Activated CD8-positive, alpha-beta memory T cell treated with anti-CD3 and anti-CD28 coated beads, Interleukin-2, amount 50 U/mL, for 1 hour (primary cell): ENCODE measurements around the gene SMCO1.
A peak's percentile ranks its signal among the peaks of the same experiment; 100 is the strongest.
"Not testable (repeated sequence)": the region's sequence is repeated elsewhere in the genome, so short reads cannot be mapped to it uniquely, and the experiment has no call there.

Experiments used
- DNase-seq: peaks from one replicate; pipeline ENCODE4 v3.0.0-alpha.2; 2020; ENCODE audit errors: extremely low read depth

SMCO1 gene

GRCh38 chr3:196521291-196521690, 6.1 kb upstream of the SMCO1 start:
- not testable (repeated sequence) for DNase-seq

GRCh38 chr3:196519718-196520082, 4.6 kb upstream of the SMCO1 start:
- no peak for DNase-seq

DNA sequence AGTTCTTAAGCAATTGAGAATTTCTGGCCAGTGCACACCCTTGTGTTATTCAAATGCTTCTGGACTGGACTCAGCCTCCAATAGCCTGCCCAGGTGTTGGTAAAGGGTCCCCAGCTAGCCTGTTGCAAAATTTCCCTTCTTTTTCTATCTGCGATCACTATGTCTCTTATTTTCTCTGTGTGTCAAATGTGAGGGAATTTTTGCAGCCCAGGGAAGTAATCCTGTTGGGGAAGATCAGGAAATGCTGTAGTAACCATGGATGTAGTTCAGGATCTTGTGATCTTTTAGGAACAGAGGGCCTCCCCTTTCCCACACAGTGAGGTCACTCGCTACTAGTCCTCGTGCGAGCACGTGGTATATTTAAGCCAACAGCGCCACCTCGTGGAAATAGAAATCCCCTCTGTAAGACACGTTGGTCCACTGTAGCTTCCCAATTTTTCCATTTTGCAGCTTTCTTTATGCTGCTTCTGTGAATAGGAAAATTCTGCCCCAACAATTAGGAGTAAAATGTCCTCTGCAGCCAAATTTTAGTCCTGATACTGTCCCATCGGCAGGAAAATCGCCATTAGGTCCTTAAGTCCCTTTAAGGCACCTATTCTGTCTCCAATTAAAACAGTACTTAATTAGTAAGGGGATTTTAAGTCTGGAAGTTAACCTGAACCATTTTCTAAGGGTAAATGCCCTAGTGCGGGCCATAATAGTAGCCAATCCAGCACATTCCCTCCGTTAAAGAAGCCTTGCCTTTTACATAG, 4.0 kb upstream of the SMCO1 start:
- DNase-seq = no peak

DNA sequence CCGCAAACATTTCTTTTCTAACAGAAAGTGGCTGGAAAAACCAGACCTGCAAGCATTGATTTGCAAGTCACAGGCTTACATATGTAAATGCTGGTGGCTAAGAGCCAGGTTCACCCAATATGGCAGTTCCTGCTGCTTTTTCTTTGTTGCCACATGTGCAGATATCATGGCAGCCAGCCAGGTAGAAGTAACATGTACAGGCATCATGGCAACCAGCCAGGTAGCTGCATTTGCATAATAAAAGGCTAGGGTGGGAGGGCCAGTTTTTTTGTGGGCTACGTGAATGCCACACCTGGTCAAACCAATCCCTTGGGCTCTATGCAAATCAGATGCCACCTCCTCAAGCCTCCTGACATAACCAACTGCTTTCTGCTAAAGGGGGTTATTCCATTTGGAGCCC, 2.8 kb upstream of the SMCO1 start:
- DNase-seq = no peak

- no peak for DNase-seq
These were observed 2.1 kb upstream of the SMCO1 start for GRCh38 chr3:196517162-196517800.

- DNase-seq = no peak
These were observed 813 bp downstream of the SMCO1 start for GRCh38 chr3:196514350-196514716.

- no peak for DNase-seq
These were observed 1.3 kb downstream of the SMCO1 start for GRCh38 chr3:196513697-196514349.

GRCh38 chr3:196511646-196512425, 3.3 kb downstream of the SMCO1 start:
- DNase-seq = not testable (repeated sequence)

DNA sequence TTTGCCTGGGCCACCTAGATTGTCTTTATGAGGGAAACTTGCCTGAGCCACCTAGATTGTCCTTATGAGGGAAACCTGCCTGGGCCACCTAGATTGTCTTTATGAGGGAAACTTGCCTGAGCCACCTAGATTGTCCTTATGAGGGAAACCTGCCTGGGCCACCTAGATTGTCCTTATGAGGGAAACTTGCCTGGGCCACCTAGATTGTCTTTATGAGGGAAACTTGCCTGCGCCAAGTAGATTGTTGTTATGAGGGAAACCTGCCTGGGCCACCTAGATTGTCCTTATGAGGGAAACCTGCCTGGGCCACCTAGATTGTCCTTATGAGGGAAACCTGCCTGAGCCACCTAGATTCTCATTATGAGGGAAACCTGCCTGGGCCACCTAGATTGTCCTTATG, 4.0 kb downstream of the SMCO1 start:
- DNase-seq = not testable (repeated sequence)

- no peak for DNase-seq
These were observed 8.5 kb downstream of the SMCO1 start for GRCh38 chr3:196506687-196507086.

DNA sequence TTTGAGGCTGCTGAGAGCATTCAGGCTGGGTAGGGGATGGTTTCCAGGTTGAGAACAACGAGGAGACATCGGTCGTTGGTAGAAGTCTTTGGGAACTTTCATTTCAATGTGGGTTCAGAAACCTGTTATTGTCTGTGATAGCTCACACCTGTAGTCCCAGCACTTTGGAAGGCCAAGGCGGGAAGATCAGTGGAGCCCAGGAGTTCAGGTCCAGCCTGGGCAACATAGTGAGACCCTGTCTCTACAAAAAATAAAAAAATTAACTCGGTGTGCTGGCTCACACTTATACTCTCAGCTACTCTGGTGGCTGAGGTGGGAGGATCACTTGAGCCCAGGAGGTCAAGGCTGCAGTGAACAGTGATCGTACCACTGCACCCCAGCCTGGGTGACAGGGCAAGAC, 10.6 kb downstream of the SMCO1 start:
- DNase-seq = no peak

DNA sequence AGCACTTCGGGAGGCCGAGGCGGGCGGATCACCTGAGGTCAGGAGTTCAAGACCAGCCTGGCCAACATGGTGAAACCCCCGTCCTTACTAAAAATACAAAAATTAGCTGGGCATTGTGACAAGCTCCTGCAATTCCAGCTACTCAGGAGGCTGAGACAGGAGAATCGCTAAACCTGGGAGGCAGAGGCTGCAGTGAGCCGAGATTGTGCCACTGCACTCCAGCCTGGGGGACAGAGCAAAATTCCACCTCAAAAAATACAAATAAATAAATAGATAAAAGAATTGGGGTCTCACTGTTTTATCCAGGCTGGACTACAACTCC, 11.1 kb downstream of the SMCO1 start:
- not testable (repeated sequence) for DNase-seq

DNA sequence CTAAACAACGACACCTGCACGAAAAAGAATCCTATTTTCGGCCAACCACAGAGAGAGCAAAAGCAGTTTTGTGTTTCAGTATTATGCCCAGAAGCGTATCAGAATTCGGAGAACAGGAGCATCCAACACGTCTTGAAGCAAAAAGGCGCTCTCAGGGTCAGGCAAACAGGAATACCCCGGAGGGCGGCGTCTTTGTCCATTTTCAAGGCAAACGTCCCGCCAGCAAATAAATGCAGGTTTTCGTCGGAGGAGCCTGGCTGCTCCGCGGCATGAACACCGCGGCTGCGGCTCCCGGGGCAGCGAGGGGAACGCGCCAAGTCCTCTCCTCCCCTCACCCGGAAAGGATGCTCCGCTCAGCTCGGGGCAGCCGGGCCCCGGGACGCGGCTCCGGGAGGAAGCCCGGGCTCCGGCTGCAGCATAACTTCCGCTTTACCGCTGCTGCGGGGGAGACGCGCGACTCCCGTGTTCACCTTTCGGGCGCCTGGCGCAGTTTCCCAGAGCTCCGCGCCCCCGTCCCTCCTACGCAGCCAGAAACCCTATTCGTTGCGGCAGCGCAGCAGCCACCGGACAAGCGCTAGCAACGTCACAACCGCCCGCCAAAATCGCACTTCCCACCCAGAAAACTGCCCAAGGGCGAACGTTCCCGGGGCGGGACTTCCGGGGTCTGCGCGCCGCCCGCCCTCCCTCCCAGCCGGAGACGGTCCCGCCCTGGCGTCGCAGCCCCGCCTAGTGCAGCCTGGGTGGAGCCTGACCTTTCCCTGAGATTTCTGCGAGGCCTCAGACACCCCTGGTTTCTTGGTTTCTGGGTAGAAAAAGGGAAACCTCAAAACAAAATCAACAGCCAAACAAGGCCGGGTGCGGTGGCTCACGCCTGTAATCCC, 11.7 kb downstream of the SMCO1 start, which contains the start of gene RNF168:
RNF168 (minus strand) TSS at position 573 of the 881 bp plus-strand sequence. CDS start 595 bp downstream, outside the sequence.
- peak; percentile 86 for DNase-seq

GRCh38 chr3:196502775-196503195, 12.4 kb downstream of the SMCO1 start:
- peak; percentile 63 for DNase-seq

DNA sequence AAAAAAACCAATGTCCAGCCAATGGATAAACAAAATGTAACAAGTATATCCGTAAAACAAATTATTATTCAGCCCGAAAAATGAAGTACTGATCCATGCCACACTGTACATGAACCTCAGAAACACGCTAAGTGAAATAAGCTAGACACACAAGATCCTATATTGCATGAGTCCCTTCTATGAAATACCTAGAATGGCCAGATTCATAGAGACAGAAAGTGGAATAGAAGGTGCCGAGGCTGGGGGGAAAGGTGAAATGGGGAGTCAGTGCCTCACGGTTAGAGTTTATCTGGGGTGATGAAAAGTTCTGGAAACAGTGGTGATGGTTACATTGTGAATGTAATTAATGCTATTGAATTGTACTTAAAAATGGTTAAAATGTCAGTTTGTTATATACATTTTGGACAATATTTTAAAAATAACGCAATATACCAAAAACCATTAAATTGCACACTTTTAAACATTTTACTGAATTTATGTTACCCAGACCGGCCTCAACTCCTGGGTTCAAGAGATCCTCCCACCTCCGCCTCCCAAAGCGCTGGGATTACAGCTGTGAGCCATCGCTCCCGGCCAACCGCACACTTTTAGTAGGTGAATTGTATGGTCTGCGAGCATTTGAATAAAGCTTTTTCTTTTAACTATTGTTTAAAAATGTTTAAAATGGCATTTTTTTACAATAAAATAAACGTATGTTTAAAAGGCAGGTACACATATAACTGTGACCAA, 13.7 kb downstream of the SMCO1 start:
- DNase-seq = no peak

DNA sequence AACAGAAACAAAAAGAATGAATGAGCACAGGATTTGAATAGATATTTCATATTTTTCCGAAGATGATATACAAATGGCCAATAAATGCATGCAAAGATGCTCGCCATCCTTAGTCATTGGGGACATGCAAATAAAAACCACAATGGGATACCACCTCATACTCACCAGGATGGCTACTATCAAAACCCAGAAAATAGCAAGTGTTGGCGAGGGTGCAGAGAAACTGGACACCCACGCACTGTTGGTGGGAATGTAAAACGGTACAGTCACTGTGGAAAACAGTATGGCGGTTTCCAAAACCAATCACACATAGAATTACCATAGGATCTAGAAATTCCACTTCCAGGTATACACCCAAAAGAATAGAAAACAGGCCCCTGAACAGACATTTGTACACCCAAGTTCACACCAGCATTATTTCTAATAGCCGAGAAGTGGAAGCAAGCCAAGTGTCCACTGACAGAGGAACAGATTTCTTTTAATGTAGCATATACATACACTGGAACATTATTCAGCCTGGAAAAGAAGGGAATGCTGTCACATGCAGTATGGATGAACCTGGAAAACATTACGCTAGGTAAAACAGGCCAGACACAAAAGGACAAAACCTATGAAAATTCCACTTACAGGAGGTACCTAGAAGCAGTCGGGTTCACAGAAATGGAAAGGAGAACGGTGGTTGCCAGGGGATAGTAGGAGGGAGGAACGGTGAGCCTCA, 15.2 kb downstream of the SMCO1 start:
- DNase-seq = no peak

DNA sequence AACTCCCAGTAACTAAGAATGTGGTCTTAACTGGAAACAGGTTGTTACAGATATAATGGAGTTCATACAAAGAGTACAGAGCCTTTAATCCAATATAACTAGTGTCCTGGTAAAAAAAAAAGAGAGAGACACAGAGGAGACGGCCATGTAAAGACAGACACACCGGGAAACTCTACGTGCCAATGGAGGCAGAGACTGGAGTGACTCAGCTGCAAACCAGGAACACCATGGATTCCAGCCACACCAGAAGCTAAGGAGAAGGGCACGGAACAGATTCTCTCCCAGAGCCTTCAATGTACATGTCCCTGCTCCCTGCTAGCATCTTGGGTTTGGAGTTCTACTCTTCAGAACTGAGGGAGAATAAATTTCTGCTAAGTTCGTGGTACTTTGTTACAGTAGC, 16.1 kb downstream of the SMCO1 start:
- no peak for DNase-seq

DNA sequence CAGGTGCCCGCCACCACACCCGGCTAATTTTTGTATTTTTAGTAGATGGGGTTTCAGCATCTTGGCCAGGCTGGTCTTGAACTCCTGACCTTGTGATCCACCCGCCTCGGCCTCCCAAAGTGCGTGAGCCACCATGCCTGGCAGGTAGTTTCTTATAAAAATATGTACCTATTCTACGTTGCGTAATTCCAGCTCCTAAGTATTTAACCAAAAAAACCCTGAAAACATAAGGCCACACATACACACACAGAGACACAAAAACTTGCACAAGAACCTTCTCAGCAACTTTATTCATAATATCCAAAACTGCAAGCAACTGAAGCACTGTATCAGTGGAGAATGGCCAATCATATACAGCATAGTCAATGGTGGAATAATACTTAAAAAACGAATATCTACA, 16.8 kb downstream of the SMCO1 start:
- no peak for DNase-seq

DNA sequence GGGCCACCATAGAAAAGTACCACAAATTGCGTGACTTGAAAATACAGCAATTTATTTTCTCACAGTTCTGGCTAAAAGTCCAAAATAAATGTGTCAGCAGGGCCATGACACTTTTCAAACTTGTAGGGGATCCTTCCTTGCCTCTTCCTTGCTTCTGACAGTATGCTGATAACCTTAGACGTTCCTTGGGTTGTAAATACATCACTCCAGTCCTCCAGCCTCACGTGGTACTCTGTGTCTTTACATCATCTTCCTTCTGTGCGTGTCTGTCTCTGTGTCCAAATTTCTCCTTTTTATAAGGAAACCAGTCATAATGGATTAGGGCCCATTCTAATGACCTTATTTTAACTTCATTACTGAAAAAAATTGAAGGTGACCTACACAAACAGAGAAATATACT, 19.0 kb downstream of the SMCO1 start:
- no peak for DNase-seq

GRCh38 chr3:196493292-196493691, 21.9 kb downstream of the SMCO1 start:
- no peak for DNase-seq
